Measurements from ENCODE around the gene ACKR2.

- no peak for TF ChIP-seq ZNF830 (tag by site-specific recombination; IDR thresholded peaks at IDR 0.05; ENCODE audit: low read depth)
- TF ChIP-seq ZBTB21 (tag by site-specific recombination; IDR thresholded peaks at IDR 0.05) = no peak
- TF ChIP-seq MZF1 (tag by site-specific recombination; IDR thresholded peaks at IDR 0.05; ENCODE audit: borderline replicate concordance) = no peak
- TF ChIP-seq ZNF302 (tag by site-specific recombination; IDR thresholded peaks at IDR 0.05; ENCODE audit: low read depth) = no peak
These were observed 45.9 kb downstream of the ACKR2 start for GRCh38 chr3:42855219-42855546.

Measured in HEK293 (cell line).